ENCODE measurements around the gene RAD51B.

The RAD51B gene

GRCh38 chr14:67816326-67817002 is 3.1 kb upstream of the RAD51B start, which contains the start of gene ZFYVE26 (continued):
- TF ChIP-seq ZNF148 (tag by site-specific recombination; IDR thresholded peaks at IDR 0.05; ENCODE audit: borderline replicate concordance) (no peak), ZNF280D (tag by site-specific recombination; IDR thresholded peaks at IDR 0.05) (no peak), ZNF513 (tag by site-specific recombination; IDR thresholded peaks at IDR 0.05) (no peak), ZSCAN30 (tag by site-specific recombination; IDR thresholded peaks at IDR 0.05) (no peak), ZEB2 (tag by site-specific recombination; IDR thresholded peaks at IDR 0.05) (0 out of 2 replicates have a peak, but pooled peaks have one; percentile 37), ZNF677 (tag by site-specific recombination; IDR thresholded peaks at IDR 0.05) (no peak), ZNF366 (tag by site-specific recombination; conservative IDR thresholded peaks at IDR 0.05) (peak; percentile 67), ZBTB6 (tag by site-specific recombination; IDR thresholded peaks at IDR 0.05) (no peak), ZNF670 (tag by site-specific recombination; IDR thresholded peaks at IDR 0.05; ENCODE audit: low read depth) (no peak), ZNF639 (tag by site-specific recombination; IDR thresholded peaks at IDR 0.05) (no peak), ZSCAN23 (tag by site-specific recombination; IDR thresholded peaks at IDR 0.05) (no peak), ZNF266 (tag by site-specific recombination; IDR thresholded peaks at IDR 0.05; ENCODE audit: low read depth) (no peak), ZNF274 (IDR thresholded peaks at IDR 0.05; ENCODE audit: low read length) (no peak), ZNF274 (tag by site-specific recombination; IDR thresholded peaks at IDR 0.05; ENCODE audit: borderline replicate concordance) (no peak), ZNF354C (tag by site-specific recombination; IDR thresholded peaks at IDR 0.05; ENCODE audit: borderline replicate concordance, low read depth) (no peak), ZNF76 (tag by site-specific recombination; IDR thresholded peaks at IDR 0.05; ENCODE audit: borderline replicate concordance, low read depth) (no peak), SP2 (tag by site-specific recombination; IDR thresholded peaks at IDR 0.05) (peak; percentile 74), ZNF24 (tag by site-specific recombination; IDR thresholded peaks at IDR 0.05) (peak; percentile 93), PRDM2 (tag by site-specific recombination; IDR thresholded peaks at IDR 0.05; ENCODE audit: borderline replicate concordance) (no peak), ZNF37A (tag by site-specific recombination; IDR thresholded peaks at IDR 0.05) (no peak), ZNF416 (tag by site-specific recombination; IDR thresholded peaks at IDR 0.05) (no peak), GLIS2 (tag by site-specific recombination; IDR thresholded peaks at IDR 0.05) (peak; percentile 86)

Data from HEK293 (cell line).